Skeletal muscle tissue (tissue), 4 donors: Measurements from ENCODE around the gene MSANTD3. TPM values are rescaled to one million over a fixed set of nuclear protein-coding genes. Genes with fewer than 3 reads are reported as not detected.

Experiments
- H3K27ac ChIP-seq: one replicate; pipeline ENCODE4 v1.7.0; 2013; ENCODE audit warnings: mild to moderate bottlenecking, low read depth, low read length, inconsistent platforms
- H3K27me3 ChIP-seq, 3 donors: one replicate each; pipeline ENCODE4 v1.7.0; 2013; ENCODE audit warnings: low read length in 3 of 3; ENCODE audit not compliant: control insufficient read depth in 3 of 3, insufficient read depth in 3 of 3
- H3K36me3 ChIP-seq, 3 donors: one replicate each; pipeline ENCODE4 v1.7.0; 2013; ENCODE audit warnings: low read length in 3 of 3; ENCODE audit not compliant: control insufficient read depth in 3 of 3, insufficient read depth in 3 of 3
- H3K4me1 ChIP-seq, 3 donors: one replicate each; pipeline ENCODE4 v1.7.0; 2013; ENCODE audit warnings: low read length in 3 of 3, mild to moderate bottlenecking in 3 of 3; ENCODE audit not compliant: control insufficient read depth in 3 of 3, insufficient read depth in 3 of 3
- H3K4me3 ChIP-seq, 3 donors: one replicate each; pipeline ENCODE4 v1.7.0; 2013; ENCODE audit warnings: low read length in 3 of 3
- H3K9ac ChIP-seq, 3 donors: one replicate each; pipeline ENCODE4 v1.7.0; 2013; ENCODE audit warnings: low read length in 3 of 3, mild to moderate bottlenecking in 3 of 3, moderate library complexity in 2 of 3, low read depth in 1 of 3
- H3K9me3 ChIP-seq, 3 donors: one replicate each; pipeline ENCODE4 v1.7.0; 2013; ENCODE audit warnings: low read length in 3 of 3; ENCODE audit not compliant: control insufficient read depth in 3 of 3
- total RNA-seq: library from RNA; depleted of rRNA; stranded (reverse); fragments of >200 nt; gene quantifications from one replicate; pipeline ENCODE4 v1.2.3, GENCODE V29; 2014
- donor health status: Osteomylitis.

Gene MSANTD3
- total RNA-seq, 1 donor from 2014 or later = 15.7 TPM

GRCh38 chr9:100457517-100457916 lies 30.6 kb downstream of the MSANTD3 start:
- H3K9me3 ChIP-seq = no peaks in the 10 kb centered on the region
- no peak overlapping the region for H3K4me3 ChIP-seq
- H3K9ac ChIP-seq = no peak overlapping the region
- peaks cover 0 to 9% (median 3%) of the 10 kb centered on the region in 3 donors for H3K36me3 ChIP-seq
- no peaks in the 10 kb centered on the region for H3K27me3 ChIP-seq
- H3K27ac ChIP-seq = no peak overlapping the region
- H3K4me1 ChIP-seq = peaks cover 0 to 7% (median 0%) of the 10 kb centered on the region in 3 donors

- H3K4me3 ChIP-seq = no peak overlapping the region
- H3K9ac ChIP-seq = no peak overlapping the region
Measured at GRCh38 chr9:100459963-100460362, 33.0 kb downstream of the MSANTD3 start.

DNA sequence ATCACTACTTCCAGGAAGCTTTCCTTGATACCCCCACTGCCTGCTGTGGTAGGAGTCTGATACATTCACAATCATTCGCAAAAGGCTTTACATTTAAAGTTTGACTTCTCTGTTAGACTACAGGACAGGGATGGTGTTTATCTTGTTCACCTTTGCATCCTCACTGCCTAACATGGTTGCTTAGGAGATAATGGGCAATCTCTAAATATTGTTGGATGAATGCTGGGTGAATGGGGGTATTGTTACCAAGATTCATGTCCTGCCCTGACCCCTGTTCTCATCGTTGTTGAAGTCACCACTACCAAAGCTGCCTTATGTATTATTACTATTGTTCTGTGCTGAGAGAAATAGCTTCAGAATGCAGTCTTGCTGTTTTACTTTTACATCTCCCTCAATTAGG lies 38.3 kb downstream of the MSANTD3 start:
- H3K4me1 ChIP-seq = peaks cover 14 to 33% (median 20%) of the 10 kb centered on the region in 3 donors
- no peaks in the 10 kb centered on the region for H3K36me3 ChIP-seq
- no peak overlapping the region for H3K4me3 ChIP-seq
- no peaks in the 10 kb centered on the region for H3K27me3 ChIP-seq
- H3K9me3 ChIP-seq = no peaks in the 10 kb centered on the region
- no peak overlapping the region for H3K9ac ChIP-seq
- H3K27ac ChIP-seq = no peak overlapping the region

More at GRCh38 chr9:100459963-100460362, 33.0 kb downstream of the MSANTD3 start:
- Histone ChIP-seq H3K27me3 (no peaks in the 10 kb centered on the region), H3K36me3 (no peaks in the 10 kb centered on the region), H3K27ac (no peak overlapping the region), H3K4me1 (peaks cover 0 to 7% (median 0%) of the 10 kb centered on the region in 3 donors), H3K9me3 (no peaks in the 10 kb centered on the region)

GRCh38 chr9:100465761-100466160 lies 38.8 kb downstream of the MSANTD3 start:
- Histone ChIP-seq H3K4me3 (peak overlapping the region in 1 of 3 donors; percentile 19), H3K27me3 (no peaks in the 10 kb centered on the region), H3K4me1 (peaks cover 14 to 33% (median 20%) of the 10 kb centered on the region in 3 donors), H3K36me3 (no peaks in the 10 kb centered on the region), H3K9me3 (no peaks in the 10 kb centered on the region), H3K27ac (no peak overlapping the region), H3K9ac (no peak overlapping the region)

- Histone ChIP-seq H3K9ac (peak overlapping the region in 1 of 3 donors; percentile 41), H3K4me1 (peaks cover 14 to 33% (median 20%) of the 10 kb centered on the region in 3 donors), H3K9me3 (no peaks in the 10 kb centered on the region), H3K27me3 (no peaks in the 10 kb centered on the region), H3K36me3 (no peaks in the 10 kb centered on the region), H3K4me3 (no peak overlapping the region), H3K27ac (no peak overlapping the region)
Measured at GRCh38 chr9:100466171-100466828, 39.4 kb downstream of the MSANTD3 start.

GRCh38 chr9:100466829-100467221 lies 39.9 kb downstream of the MSANTD3 start:
- Histone ChIP-seq H3K27ac (no peak overlapping the region), H3K9me3 (no peaks in the 10 kb centered on the region), H3K27me3 (no peaks in the 10 kb centered on the region), H3K4me3 (no peak overlapping the region), H3K9ac (no peak overlapping the region), H3K4me1 (peaks cover 14 to 33% (median 20%) of the 10 kb centered on the region in 3 donors), H3K36me3 (no peaks in the 10 kb centered on the region)

DNA sequence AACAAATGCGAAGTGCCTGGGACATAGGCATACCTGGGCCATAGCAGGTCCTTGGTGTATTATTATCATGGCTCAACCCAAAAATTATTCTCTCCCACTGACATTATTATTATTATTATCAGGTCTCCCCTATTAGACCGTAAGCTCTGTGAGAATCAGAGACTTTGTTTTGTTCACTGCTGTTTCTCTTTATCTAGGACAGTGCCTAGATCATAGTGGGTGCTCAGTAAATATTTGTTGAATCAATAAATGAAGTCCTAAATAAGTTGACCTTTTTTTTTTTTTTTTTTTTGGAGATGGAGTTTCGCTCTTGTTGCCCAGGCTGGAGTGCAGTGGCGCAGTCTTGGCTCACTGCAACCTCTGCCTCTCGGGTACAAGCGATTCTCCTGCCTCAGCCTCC lies 41.1 kb downstream of the MSANTD3 start:
- no peak overlapping the region for H3K4me3 ChIP-seq
- no peaks in the 10 kb centered on the region for H3K9me3 ChIP-seq
- no peaks in the 10 kb centered on the region for H3K36me3 ChIP-seq
- no peak overlapping the region for H3K9ac ChIP-seq
- H3K4me1 ChIP-seq = peaks cover 14 to 33% (median 20%) of the 10 kb centered on the region in 3 donors
- H3K27me3 ChIP-seq = no peaks in the 10 kb centered on the region
- no peak overlapping the region for H3K27ac ChIP-seq

DNA sequence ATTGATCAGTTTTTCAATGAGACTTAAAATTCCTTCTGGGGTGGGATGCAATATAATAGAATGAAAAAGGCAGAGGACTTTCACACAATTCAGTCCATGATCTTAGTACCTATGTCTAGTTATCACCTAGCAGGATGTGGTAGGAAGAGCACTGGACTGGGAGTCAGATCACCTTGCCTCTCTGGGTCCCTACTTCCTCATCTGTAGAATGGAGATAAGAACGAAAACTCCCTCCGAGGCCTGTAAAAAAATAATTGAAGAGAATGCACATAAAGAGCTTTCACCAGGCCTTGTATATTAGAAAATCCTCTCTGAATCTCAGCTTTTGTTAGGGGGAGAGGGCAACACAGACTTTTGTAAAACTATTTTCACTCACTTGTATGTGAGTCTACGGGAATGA lies 45.3 kb downstream of the MSANTD3 start:
- H3K36me3 ChIP-seq = no peaks in the 10 kb centered on the region
- peaks cover 0 to 4% (median 0%) of the 10 kb centered on the region in 3 donors for H3K27me3 ChIP-seq
- peaks cover 0 to 18% (median 4%) of the 10 kb centered on the region in 3 donors for H3K4me1 ChIP-seq
- no peaks in the 10 kb centered on the region for H3K9me3 ChIP-seq
- H3K4me3 ChIP-seq = peak overlapping the region in 2 of 3 donors; percentile 59 to 65
- H3K27ac ChIP-seq = no peak overlapping the region
- H3K9ac ChIP-seq = no peak overlapping the region

GRCh38 chr9:100472788-100473275 lies 45.9 kb downstream of the MSANTD3 start, which contains the start of gene TMEFF1:
TMEFF1 (plus strand) TSS chr9:100473149; CDS start chr9:100473545, 396 bp downstream.
- Histone ChIP-seq H3K27ac (no peak within 1 kb of the TSS), H3K36me3 (no peaks in the 10 kb centered on the region), H3K4me3 (peak within 1 kb of the TSS; percentile 59 to 73 (median 65)), H3K27me3 (peaks cover 0 to 4% (median 0%) of the 10 kb centered on the region in 3 donors), H3K9me3 (no peaks in the 10 kb centered on the region), H3K4me1 (peaks cover 0 to 14% (median 4%) of the 10 kb centered on the region in 3 donors), H3K9ac (peak within 1 kb of the TSS in 2 of 3 donors; percentile 45 to 57)
